Colonic mucosa (tissue), 4 donors: ENCODE data around the gene EGFLAM. TPM values are rescaled to one million over a fixed set of nuclear protein-coding genes. Genes with fewer than 3 reads are reported as not detected.
A peak's percentile ranks its signal among the peaks of the same experiment; 100 is the strongest.

Experiments
- DNase-seq: peaks from one replicate; pipeline ENCODE4 v3.0.0-alpha.2; 2020
- H3K27ac ChIP-seq: fragments of 200-600 bp; one replicate; pipeline ENCODE4 v1.8.0; 2021
- H3K27me3 ChIP-seq: fragments of 200-600 bp; one replicate; pipeline ENCODE4 v1.8.0; 2021
- H3K36me3 ChIP-seq: fragments of 200-600 bp; one replicate; pipeline ENCODE4 v1.8.0; 2021
- H3K4me1 ChIP-seq: fragments of 200-600 bp; one replicate; pipeline ENCODE4 v1.8.0; 2021; ENCODE audit warnings: mild to moderate bottlenecking
- H3K4me3 ChIP-seq: fragments of 200-600 bp; one replicate; pipeline ENCODE4 v1.8.0; 2021
- H3K9ac ChIP-seq, 2 donors: one replicate each; pipeline ENCODE4 v1.7.0; 2013; ENCODE audit warnings: control low read depth in 2 of 2, low read depth in 2 of 2, low read length in 2 of 2
- H3K9me3 ChIP-seq: fragments of 200-600 bp; one replicate; pipeline ENCODE4 v1.8.0; 2021
- intact Hi-C: fragments of 100-400 bp; cut with DNase I; formaldehyde crosslinking; loops from one replicate; pipeline ENCODE4 v1.14.1; 2022
- total RNA-seq, 2 donors: library from RNA; stranded (reverse); fragmentation: NEBNext Ultra II Directional in 1 of 2; extraction: Animal tissue kit (Norgen Biotek cat#: 25700) in 1 of 2; gene quantifications; one replicate each; pipeline ENCODE4 v1.2.1, GENCODE V29; 2021
- TF ChIP-seq, protein P1 (sequence below): fragments of 200-600 bp; IDR thresholded peaks from one replicate; pipeline ENCODE4 v1.8.0; 2022; ENCODE audit warnings: antibody characterized with exemption, mild to moderate bottlenecking
- donor health status: healthy.
- donor health status: DM: no; HTN: no; CAD: no.
- donor health status: DM: no; HTN: no; CAD: no.

The EGFLAM gene
- total RNA-seq, 2 donors from 2014 or later = 0.40 to 2.0 TPM

- Histone ChIP-seq H3K4me3 (no peak overlapping the region), H3K9me3 (no peaks in the 10 kb centered on the region), H3K27ac (no peak overlapping the region), H3K27me3 (no peaks in the 10 kb centered on the region), H3K4me1 (no peaks in the 10 kb centered on the region), H3K36me3 (no peaks in the 10 kb centered on the region), H3K9ac (no peak overlapping the region)
- TF ChIP-seq, protein P1, sequence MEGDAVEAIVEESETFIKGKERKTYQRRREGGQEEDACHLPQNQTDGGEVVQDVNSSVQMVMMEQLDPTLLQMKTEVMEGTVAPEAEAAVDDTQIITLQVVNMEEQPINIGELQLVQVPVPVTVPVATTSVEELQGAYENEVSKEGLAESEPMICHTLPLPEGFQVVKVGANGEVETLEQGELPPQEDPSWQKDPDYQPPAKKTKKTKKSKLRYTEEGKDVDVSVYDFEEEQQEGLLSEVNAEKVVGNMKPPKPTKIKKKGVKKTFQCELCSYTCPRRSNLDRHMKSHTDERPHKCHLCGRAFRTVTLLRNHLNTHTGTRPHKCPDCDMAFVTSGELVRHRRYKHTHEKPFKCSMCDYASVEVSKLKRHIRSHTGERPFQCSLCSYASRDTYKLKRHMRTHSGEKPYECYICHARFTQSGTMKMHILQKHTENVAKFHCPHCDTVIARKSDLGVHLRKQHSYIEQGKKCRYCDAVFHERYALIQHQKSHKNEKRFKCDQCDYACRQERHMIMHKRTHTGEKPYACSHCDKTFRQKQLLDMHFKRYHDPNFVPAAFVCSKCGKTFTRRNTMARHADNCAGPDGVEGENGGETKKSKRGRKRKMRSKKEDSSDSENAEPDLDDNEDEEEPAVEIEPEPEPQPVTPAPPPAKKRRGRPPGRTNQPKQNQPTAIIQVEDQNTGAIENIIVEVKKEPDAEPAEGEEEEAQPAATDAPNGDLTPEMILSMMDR = no peak
- DNase-seq = no peak
- intact Hi-C loops = no loop called here
Observed at GRCh38 chr5:38420246-38420645, 161.9 kb downstream of the EGFLAM start.

DNA sequence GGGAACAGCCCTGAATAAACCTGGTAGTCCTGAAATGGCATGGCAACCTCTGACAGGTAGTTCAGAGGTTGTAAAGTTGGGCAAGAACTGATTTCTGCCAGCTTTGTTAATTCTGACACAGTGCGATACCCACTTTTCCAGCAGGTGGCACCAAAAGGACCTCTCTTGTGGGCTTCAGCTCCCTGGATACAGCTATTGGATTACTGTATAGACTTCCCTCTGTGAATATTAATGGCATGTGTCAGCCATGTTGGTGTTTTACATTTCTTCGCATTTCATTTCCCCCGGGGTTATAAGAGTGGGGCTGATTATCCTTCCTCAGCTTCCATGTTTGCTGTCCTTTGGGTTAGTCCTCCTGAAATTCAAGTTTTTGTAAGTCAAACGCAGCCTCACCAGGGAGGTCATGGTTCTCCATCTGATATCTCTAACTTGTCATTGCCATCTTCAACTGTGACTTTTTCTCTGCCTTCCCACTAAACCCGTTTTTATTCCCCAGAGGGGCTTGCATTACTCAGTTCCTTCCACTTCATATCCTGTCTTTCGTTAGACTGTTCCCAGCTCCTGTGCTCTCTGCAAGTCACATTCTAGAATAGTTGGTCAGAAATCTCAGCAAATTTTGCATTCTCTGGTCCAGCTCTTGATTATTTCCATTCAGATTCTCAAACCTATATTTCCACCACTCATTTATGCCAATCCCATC, 162.5 kb downstream of the EGFLAM start:
- no peaks in the 10 kb centered on the region for H3K27me3 ChIP-seq
- DNase-seq = peak; percentile 53
- intact Hi-C loops = no loop called here
- H3K4me3 ChIP-seq = no peak overlapping the region
- no peak overlapping the region for H3K27ac ChIP-seq
- TF ChIP-seq, protein P1 = peak; percentile 57
- H3K9me3 ChIP-seq = no peaks in the 10 kb centered on the region
- H3K4me1 ChIP-seq = no peaks in the 10 kb centered on the region
- no peaks in the 10 kb centered on the region for H3K36me3 ChIP-seq
- H3K9ac ChIP-seq = no peak overlapping the region

DNA sequence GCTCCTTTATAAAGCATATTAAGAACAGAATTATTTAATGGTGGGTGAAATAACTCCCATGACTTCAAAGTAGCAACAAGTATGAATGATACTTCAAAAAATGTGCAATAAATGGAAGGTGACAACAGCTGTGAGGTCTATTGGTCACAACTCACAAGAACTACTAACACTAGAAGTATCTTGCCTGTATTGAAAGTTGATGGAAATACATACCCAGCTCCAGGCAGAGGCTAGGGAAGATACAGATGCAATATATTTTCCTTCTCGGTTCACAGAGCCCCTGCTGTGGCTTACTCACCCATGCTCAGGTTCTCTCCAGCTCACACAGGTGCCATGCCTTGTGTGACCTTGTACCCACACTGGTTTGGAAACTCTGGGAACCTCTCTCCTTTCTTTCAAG, 164.3 kb downstream of the EGFLAM start:
- Histone ChIP-seq H3K9me3 (no peaks in the 10 kb centered on the region), H3K27ac (no peak overlapping the region), H3K9ac (no peak overlapping the region), H3K36me3 (no peaks in the 10 kb centered on the region), H3K27me3 (no peaks in the 10 kb centered on the region), H3K4me3 (no peak overlapping the region), H3K4me1 (no peaks in the 10 kb centered on the region)
- intact Hi-C loops = no loop called here
- no peak for DNase-seq
- TF ChIP-seq, protein P1 = no peak

DNA sequence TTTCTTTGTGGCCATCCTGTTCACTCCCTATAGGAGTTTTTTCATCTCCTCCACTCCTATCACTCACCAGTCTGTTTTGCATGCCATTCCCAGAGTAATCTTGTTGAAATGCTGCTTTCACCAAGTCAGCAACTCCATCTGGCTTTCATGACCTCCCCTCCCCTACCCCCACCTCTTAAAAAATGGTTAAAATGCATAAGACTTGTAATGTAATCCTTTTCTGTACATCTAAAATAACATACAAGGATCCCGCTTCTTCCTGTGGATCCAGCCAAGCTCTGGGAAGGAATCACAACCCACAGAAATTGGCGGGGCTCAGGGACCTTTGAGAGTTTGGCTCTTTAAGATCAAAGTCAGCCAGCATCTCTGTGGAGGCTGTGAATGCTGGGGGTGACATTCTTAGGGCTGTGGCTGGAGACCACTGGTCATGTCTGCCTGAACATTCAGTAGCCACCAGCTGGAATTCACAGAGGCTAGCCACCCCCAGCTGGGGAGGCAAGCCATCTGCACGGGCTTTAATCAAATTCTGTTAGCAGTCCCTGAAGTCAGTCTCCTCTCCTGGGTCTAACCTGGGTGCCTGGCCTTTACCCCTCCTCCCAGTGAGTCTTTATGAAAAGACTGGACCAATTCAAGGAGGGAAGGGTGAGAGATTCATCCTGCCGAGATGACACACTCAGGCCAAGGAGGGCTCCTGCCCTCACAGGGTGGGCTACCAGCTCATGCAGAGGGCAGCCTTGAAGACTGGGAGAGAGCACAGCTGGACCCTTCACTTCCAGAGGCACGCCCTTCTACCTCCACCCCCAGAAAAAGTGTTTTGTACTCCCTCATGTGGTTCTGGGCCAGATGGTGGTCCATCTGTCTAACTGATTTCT, 165.2 kb downstream of the EGFLAM start:
- H3K27me3 ChIP-seq = no peaks in the 10 kb centered on the region
- TF ChIP-seq, protein P1 = no peak
- intact Hi-C loops = no loop called here

GRCh38 chr5:38424148-38425060, 166.0 kb downstream of the EGFLAM start:
- Histone ChIP-seq H3K36me3 (no peaks in the 10 kb centered on the region), H3K27me3 (no peaks in the 10 kb centered on the region), H3K9ac (no peak overlapping the region), H3K4me1 (no peaks in the 10 kb centered on the region), H3K27ac (no peak overlapping the region), H3K9me3 (no peaks in the 10 kb centered on the region), H3K4me3 (no peak overlapping the region)
- intact Hi-C loops = no loop called here
- no peak for DNase-seq
- TF ChIP-seq, protein P1 = no peak

More for the DNA sequence above, 165.2 kb downstream of the EGFLAM start:
- DNase-seq = no peak
- Histone ChIP-seq H3K27ac (no peak overlapping the region), H3K9me3 (no peaks in the 10 kb centered on the region), H3K36me3 (no peaks in the 10 kb centered on the region), H3K4me1 (no peaks in the 10 kb centered on the region), H3K9ac (no peak overlapping the region), H3K4me3 (no peak overlapping the region)
